DMS53 treated with DMSO at 0.1 percent for 48 hours (cell line): Measurements from ENCODE around the gene MRPS18C.
"Not testable (repeated sequence)": the region's sequence is repeated elsewhere in the genome, so short reads cannot be mapped to it uniquely, and the experiment has no call there.

Source experiments
- DNase-seq: peaks from one replicate; lab custom pipeline; 2025; ENCODE audit not compliant: unreplicated experiment; lab: John Stamatoyannopoulos, UW

Gene MRPS18C

GRCh38 chr4:83496085-83496917 is 40.4 kb downstream of the MRPS18C start:
- DNase-seq = not testable (repeated sequence)

DNA sequence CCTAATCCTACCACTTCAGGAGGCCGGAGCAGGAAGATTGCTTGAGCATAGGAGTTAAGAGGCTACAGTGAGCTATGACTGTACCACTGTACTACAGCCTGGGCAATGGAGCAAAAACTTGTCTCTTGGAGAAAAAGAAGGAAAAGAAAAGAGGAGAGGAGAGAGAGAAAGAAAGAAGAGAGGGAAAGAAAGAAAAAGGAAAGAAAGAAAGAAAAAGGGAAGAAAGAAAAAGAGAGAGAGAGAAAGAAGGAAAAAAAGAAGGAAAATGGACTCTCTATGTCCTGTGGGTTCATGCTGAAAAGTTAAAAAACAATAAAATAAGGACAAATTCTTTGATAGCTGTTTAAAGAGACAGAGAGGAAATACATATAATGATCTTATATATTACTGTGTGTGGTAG is 42.3 kb downstream of the MRPS18C start:
- no peak for DNase-seq

- DNase-seq = not testable (repeated sequence)
Measured at GRCh38 chr4:83501671-83502070, 45.8 kb downstream of the MRPS18C start.

GRCh38 chr4:83503974-83504373 is 48.1 kb downstream of the MRPS18C start:
- no peak for DNase-seq

DNA sequence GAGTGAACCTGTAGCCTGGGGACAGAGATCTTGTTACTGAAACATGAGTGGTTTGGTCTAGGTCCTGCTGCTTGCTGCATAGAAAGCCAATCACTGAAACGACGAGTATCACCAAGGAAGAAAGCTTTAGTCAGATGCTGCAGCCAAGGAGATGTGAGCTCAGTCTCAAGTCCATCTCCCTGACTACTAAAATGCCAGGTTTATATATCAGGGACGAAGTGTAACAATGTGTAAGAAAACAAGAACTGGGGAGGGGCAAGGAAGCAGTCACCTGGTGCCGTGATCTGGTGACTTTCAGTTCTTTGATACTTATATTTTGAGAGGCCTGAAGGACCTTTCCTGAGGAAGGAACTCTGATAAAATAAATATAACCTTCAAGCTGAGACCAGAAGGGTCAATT is 48.6 kb downstream of the MRPS18C start:
- no peak for DNase-seq

- DNase-seq = no peak
Measured at GRCh38 chr4:83504996-83505395, 49.1 kb downstream of the MRPS18C start.

- peak; percentile 32 for DNase-seq
Measured at GRCh38 chr4:83509156-83509585, 53.3 kb downstream of the MRPS18C start.

GRCh38 chr4:83510442-83510841 is 54.6 kb downstream of the MRPS18C start:
- no peak for DNase-seq
